ENCODE data around the gene OPCML.

Gene OPCML

DNA sequence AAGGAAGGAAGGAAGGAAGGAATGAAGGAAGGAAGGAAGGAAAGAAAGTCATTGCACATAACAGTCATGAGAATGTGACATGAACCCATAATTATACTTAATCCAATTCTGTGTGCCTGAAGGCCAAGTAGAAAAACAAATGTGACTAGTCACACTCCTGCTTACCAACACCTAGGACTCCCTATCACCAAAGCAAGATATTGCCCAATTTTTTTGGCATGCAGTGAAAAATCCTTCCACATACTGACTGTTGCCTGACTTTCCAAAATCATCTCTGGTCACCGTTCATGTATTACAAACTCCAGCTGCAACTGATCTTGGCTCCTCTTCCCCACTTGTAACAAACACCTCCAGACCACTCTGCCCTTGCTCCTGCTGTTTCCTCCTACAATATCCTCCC, 516.8 kb downstream of the OPCML start:
- H3K9me3 ChIP-seq (ENCODE audit: low read length), result no peaks in the 10 kb centered on the region
- no peaks in the 10 kb centered on the region for H4K20me1 ChIP-seq (ENCODE audit: insufficient read depth, low read length)
- no peak overlapping the region for H3K9ac ChIP-seq (ENCODE audit: low read length)
- no peak overlapping the region for H3K4me2 ChIP-seq (ENCODE audit: low read length)
- no peaks in the 10 kb centered on the region for H3K9me2 ChIP-seq (ENCODE audit: low read depth, low read length)
- no peaks in the 10 kb centered on the region for H3F3A ChIP-seq (ENCODE audit: insufficient read depth, low read length)
- H3K27me3 ChIP-seq (ENCODE audit: insufficient read depth, low read length), result no peaks in the 10 kb centered on the region
- H2AFZ ChIP-seq (ENCODE audit: low read length), result no peak overlapping the region
- no peaks in the 10 kb centered on the region for H3K4me1 ChIP-seq (ENCODE audit: insufficient read depth, low read length, severe bottlenecking)
- no peaks in the 10 kb centered on the region for H3K79me2 ChIP-seq (ENCODE audit: insufficient read depth, low read length)
- TF ChIP-seq, protein P1, sequence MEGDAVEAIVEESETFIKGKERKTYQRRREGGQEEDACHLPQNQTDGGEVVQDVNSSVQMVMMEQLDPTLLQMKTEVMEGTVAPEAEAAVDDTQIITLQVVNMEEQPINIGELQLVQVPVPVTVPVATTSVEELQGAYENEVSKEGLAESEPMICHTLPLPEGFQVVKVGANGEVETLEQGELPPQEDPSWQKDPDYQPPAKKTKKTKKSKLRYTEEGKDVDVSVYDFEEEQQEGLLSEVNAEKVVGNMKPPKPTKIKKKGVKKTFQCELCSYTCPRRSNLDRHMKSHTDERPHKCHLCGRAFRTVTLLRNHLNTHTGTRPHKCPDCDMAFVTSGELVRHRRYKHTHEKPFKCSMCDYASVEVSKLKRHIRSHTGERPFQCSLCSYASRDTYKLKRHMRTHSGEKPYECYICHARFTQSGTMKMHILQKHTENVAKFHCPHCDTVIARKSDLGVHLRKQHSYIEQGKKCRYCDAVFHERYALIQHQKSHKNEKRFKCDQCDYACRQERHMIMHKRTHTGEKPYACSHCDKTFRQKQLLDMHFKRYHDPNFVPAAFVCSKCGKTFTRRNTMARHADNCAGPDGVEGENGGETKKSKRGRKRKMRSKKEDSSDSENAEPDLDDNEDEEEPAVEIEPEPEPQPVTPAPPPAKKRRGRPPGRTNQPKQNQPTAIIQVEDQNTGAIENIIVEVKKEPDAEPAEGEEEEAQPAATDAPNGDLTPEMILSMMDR (IDR thresholded peaks at IDR 0.05; ENCODE audit: low read length), result no peak
- no peak for TF ChIP-seq EZH2 (IDR thresholded peaks at IDR 0.05; ENCODE audit: borderline replicate concordance, low read length)
- no peak overlapping the region for H3K27ac ChIP-seq (ENCODE audit: low read depth, low read length, poor library complexity, severe bottlenecking)
- H3K4me3 ChIP-seq (ENCODE audit: low read depth, low read length, poor library complexity, severe bottlenecking), result no peak overlapping the region
- no peaks in the 10 kb centered on the region for H3K36me3 ChIP-seq (ENCODE audit: insufficient read depth, low read length)

DNA sequence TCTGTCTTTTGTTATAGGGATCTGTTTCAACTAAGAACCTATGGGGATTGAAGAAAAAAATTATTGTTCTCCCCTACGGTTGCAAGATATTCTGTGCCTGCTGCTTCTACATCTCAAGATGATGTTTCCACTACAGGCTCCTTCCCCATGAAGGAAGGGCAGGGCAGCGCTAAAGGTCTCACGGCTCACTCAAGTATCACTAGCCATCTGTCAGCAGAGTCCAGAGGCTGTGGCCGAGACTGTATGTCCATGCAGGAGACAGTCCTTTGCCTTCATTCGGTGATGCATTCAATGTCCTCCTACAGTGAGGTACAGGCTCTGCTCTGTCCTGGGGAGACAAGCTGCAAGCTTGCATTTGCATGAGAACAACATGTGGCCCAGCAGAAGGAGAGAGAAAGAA, 518.0 kb downstream of the OPCML start:
- H3K9ac ChIP-seq (ENCODE audit: low read length), result no peak overlapping the region
- H3F3A ChIP-seq (ENCODE audit: insufficient read depth, low read length), result no peaks in the 10 kb centered on the region
- no peaks in the 10 kb centered on the region for H3K9me2 ChIP-seq (ENCODE audit: low read depth, low read length)
- H3K27ac ChIP-seq (ENCODE audit: low read depth, low read length, poor library complexity, severe bottlenecking), result no peak overlapping the region
- no peaks in the 10 kb centered on the region for H4K20me1 ChIP-seq (ENCODE audit: insufficient read depth, low read length)
- H3K36me3 ChIP-seq (ENCODE audit: insufficient read depth, low read length), result no peaks in the 10 kb centered on the region
- no peaks in the 10 kb centered on the region for H3K27me3 ChIP-seq (ENCODE audit: insufficient read depth, low read length)
- H2AFZ ChIP-seq (ENCODE audit: low read length), result no peak overlapping the region
- H3K4me3 ChIP-seq (ENCODE audit: low read depth, low read length, poor library complexity, severe bottlenecking), result no peak overlapping the region
- H3K4me1 ChIP-seq (ENCODE audit: insufficient read depth, low read length, severe bottlenecking), result no peaks in the 10 kb centered on the region
- no peaks in the 10 kb centered on the region for H3K9me3 ChIP-seq (ENCODE audit: low read length)
- H3K79me2 ChIP-seq (ENCODE audit: insufficient read depth, low read length), result no peaks in the 10 kb centered on the region
- TF ChIP-seq, protein P1 (IDR thresholded peaks at IDR 0.05; ENCODE audit: low read length), result no peak
- no peak for TF ChIP-seq EZH2 (IDR thresholded peaks at IDR 0.05; ENCODE audit: borderline replicate concordance, low read length)
- no peak overlapping the region for H3K4me2 ChIP-seq (ENCODE audit: low read length)

DNA sequence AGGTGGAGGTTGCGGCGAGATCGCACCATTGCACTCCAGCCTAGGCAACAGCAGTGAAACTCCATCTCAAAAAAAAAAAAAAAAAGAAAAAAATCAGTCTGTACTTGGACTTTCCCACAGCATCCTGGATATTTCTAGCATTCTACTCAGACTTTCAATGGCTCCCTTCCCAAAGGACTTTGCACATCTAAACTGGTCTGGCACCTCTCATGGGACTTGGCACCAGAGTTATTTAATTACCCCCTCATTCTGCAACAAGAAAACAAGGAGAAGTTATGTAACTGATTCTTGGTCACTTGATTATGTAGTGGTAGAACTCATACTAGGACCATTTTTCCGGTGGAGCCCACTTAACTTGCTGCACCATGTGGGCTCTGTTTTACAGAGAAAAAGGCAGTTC, 519.5 kb downstream of the OPCML start:
- Histone ChIP-seq H3K27ac (ENCODE audit: low read depth, low read length, poor library complexity, severe bottlenecking) (no peak overlapping the region), H3K4me1 (ENCODE audit: insufficient read depth, low read length, severe bottlenecking) (no peaks in the 10 kb centered on the region), H3F3A (ENCODE audit: insufficient read depth, low read length) (no peaks in the 10 kb centered on the region), H3K36me3 (ENCODE audit: insufficient read depth, low read length) (no peaks in the 10 kb centered on the region), H3K4me2 (ENCODE audit: low read length) (no peak overlapping the region), H3K4me3 (ENCODE audit: low read depth, low read length, poor library complexity, severe bottlenecking) (no peak overlapping the region), H3K27me3 (ENCODE audit: insufficient read depth, low read length) (no peaks in the 10 kb centered on the region), H3K9me3 (ENCODE audit: low read length) (no peaks in the 10 kb centered on the region), H4K20me1 (ENCODE audit: insufficient read depth, low read length) (no peaks in the 10 kb centered on the region), H3K9me2 (ENCODE audit: low read depth, low read length) (no peaks in the 10 kb centered on the region), H3K79me2 (ENCODE audit: insufficient read depth, low read length) (no peaks in the 10 kb centered on the region), H2AFZ (ENCODE audit: low read length) (no peak overlapping the region), H3K9ac (ENCODE audit: low read length) (no peak overlapping the region)
- TF ChIP-seq EZH2 (IDR thresholded peaks at IDR 0.05; ENCODE audit: borderline replicate concordance, low read length), result no peak
- TF ChIP-seq, protein P1 (IDR thresholded peaks at IDR 0.05; ENCODE audit: low read length), result no peak

Measured in OCI-LY1 (cell line).